ENCODE results near the gene MRM3. TPM values are rescaled to one million over a fixed set of nuclear protein-coding genes. Genes with fewer than 3 reads are reported as not detected.

The MRM3 gene
- total and polyA plus RNA-seq, 2 of the 4 experiments (the other 2 are of a cell fraction), result 9.0 to 15.2 TPM

GRCh38 chr17:841313-841712 lies 59.2 kb downstream of the MRM3 start:
- TF ChIP-seq RFX5 (IDR thresholded peaks at IDR 0.05; ENCODE audit: low read depth, low read length) (no peak), ELK1 (IDR thresholded peaks at IDR 0.05; ENCODE audit: borderline replicate concordance, low read depth, low read length) (no peak), RAD21 (IDR thresholded peaks at IDR 0.05; ENCODE audit: low read length) (no peak)
- no peak overlapping the region for H3K4ac ChIP-seq (ENCODE audit: low read depth, low read length)
- H2BK5ac ChIP-seq (ENCODE audit: low read depth, low read length, poor library complexity, severe bottlenecking), result no peak overlapping the region
- H3K9ac ChIP-seq (ENCODE audit: low read depth, low read length), result no peak overlapping the region
- no peak overlapping the region for H3K14ac ChIP-seq (replicated peaks; ENCODE audit: low read depth, low read length)
- in situ Hi-C loops (cut with MboI; ENCODE audit: low sequenced_read_pairs), result no loop called here
- ATAC-seq (ENCODE audit: low read depth) (no peak), DNase-seq (no peak)
- H4K91ac ChIP-seq (ENCODE audit: insufficient read depth, low read depth, low read length), result no peak overlapping the region
- H2AK5ac ChIP-seq (ENCODE audit: low read depth, low read length), result no peak overlapping the region
- no peak overlapping the region for H2BK15ac ChIP-seq (ENCODE audit: low read depth, low read length)
- H3K56ac ChIP-seq (ENCODE audit: extremely low read depth, insufficient read depth, low read length), result no peak overlapping the region
- BruUV-seq (replicated peaks), result no TSS peak
- H3K4me2 ChIP-seq (ENCODE audit: low read depth, low read length), result no peak overlapping the region
- no peak overlapping the region for H4K8ac ChIP-seq (ENCODE audit: low read depth in 2 of 2, low read length in 2 of 2)
- H3K27me3 ChIP-seq (ENCODE audit: control insufficient read depth, insufficient read depth, low read length), result no peaks in the 10 kb centered on the region
- peaks cover under 1% of the 10 kb centered on the region; the same call in 1 of the 2 replicates for H3K4me1 ChIP-seq (ENCODE audit: control insufficient read depth, insufficient read depth, low read length)
- peaks cover 11 to 46% of the 10 kb centered on the region in 2 experiments for H3K79me1 ChIP-seq (ENCODE audit: low read depth in 1 of 2, low read length in 2 of 2)
- no peak overlapping the region for H2BK120ac ChIP-seq (ENCODE audit: low read depth, low read length)
- peaks cover 9% of the 10 kb centered on the region for H3K9me1 ChIP-seq (ENCODE audit: insufficient read depth, low read length)
- no peak overlapping the region for H3K4me3 ChIP-seq (ENCODE audit: insufficient read depth, low read depth, low read length)
- intact Hi-C loops (cut with micrococcal nuclease), result no loop called here
- H3K36me3 ChIP-seq (ENCODE audit: control insufficient read depth, insufficient read depth, low read length), result peaks cover 6% of the 10 kb centered on the region; the same call in 1 of the 2 replicates
- H3K18ac ChIP-seq (ENCODE audit: low read depth, low read length), result no peak overlapping the region
- H2AFZ ChIP-seq (replicated peaks; ENCODE audit: low read length, poor library complexity), result no peak overlapping the region
- H2BK20ac ChIP-seq (ENCODE audit: low read depth, low read length), result no peak overlapping the region
- H2AK9ac ChIP-seq (replicated peaks; ENCODE audit: low read depth, low read length, poor library complexity), result no peak overlapping the region
- POLR2A ChIA-PET (ENCODE audit: unreplicated experiment), result no interaction called here
- WGBS, 2 experiments (ENCODE audit: extremely low coverage in 2 of 2, insufficient read length in 1 of 2), result 81% methylated on average over 28 of the region's 33 CpGs; no CpG with 5 or more reads in 1 of the 2 experiments
- no peak overlapping the region for H3K23ac ChIP-seq (ENCODE audit: low read depth, low read length)
- H3K27ac ChIP-seq (ENCODE audit: insufficient read depth, low read length), result no peak overlapping the region
- H4K5ac ChIP-seq (ENCODE audit: low read depth, low read length), result no peak overlapping the region
- no peaks in the 10 kb centered on the region for H3K9me3 ChIP-seq (ENCODE audit: control insufficient read depth, insufficient read depth, low read length)
- H4K20me1 ChIP-seq (ENCODE audit: insufficient read depth, low read length), result peaks cover 60% of the 10 kb centered on the region
- dilution Hi-C loops (cut with HindIII; ENCODE audit: low sequenced_read_pairs, unreplicated experiment), result no loop called here
- CTCF ChIA-PET, result no interaction called here

Other genes with a start within 250 kb of the MRM3 start
- gene VPS53, start 67.5 kb upstream of the MRM3 start, total RNA-seq (2012; rRNA removed), result 31.0 and 32.8 TPM in 2 replicates
- gene VPS53, start 67.5 kb upstream of the MRM3 start, polyA plus RNA-seq (2012; rRNA removed), result 19.3 and 23.4 TPM in 2 replicates
- 14.4 and 15.2 TPM in 2 replicates for gene TLCD3A, start 49.8 kb upstream of the MRM3 start, total RNA-seq (2012; rRNA removed)
- 33.3 and 35.0 TPM in 2 replicates for gene TLCD3A, start 49.8 kb upstream of the MRM3 start, polyA plus RNA-seq (2012; rRNA removed)
- gene GEMIN4, start 30.1 kb upstream of the MRM3 start, total RNA-seq (2012; rRNA removed), result 13.9 and 16.5 TPM in 2 replicates
- 18.3 and 20.4 TPM in 2 replicates for gene GEMIN4, start 30.1 kb upstream of the MRM3 start, polyA plus RNA-seq (2012; rRNA removed)
- gene GLOD4, start 73 bp upstream of the MRM3 start, total RNA-seq (2012; rRNA removed), result 26.3 and 41.1 TPM in 2 replicates
- gene GLOD4, start 73 bp upstream of the MRM3 start, polyA plus RNA-seq (2012; rRNA removed), result 26.5 and 36.7 TPM in 2 replicates
- gene NXN, start 197.4 kb downstream of the MRM3 start, total RNA-seq (2012; rRNA removed), result 52.5 and 52.8 TPM in 2 replicates
- gene NXN, start 197.4 kb downstream of the MRM3 start, polyA plus RNA-seq (2012; rRNA removed), result 116 and 120 TPM in 2 replicates
- gene TIMM22, start 214.8 kb downstream of the MRM3 start, total RNA-seq (2012; rRNA removed), result 12.7 and 14.4 TPM in 2 replicates
- 12.7 and 12.9 TPM in 2 replicates for gene TIMM22, start 214.8 kb downstream of the MRM3 start, polyA plus RNA-seq (2012; rRNA removed)

Data from IMR-90 (cell line).